Stimulated activated CD8-positive, alpha-beta memory T cell treated with anti-CD3 and anti-CD28 coated beads, Interleukin-12 subunit alpha, Interleukin-12 subunit beta, amount 100 ng/mL, for 1 hour (primary cell): Measurements from ENCODE around the gene KRTAP10-11.
"Not testable (repeated sequence)": the region's sequence is repeated elsewhere in the genome, so short reads cannot be mapped to it uniquely, and the experiment has no call there.

Experiments
- DNase-seq: peaks from one replicate; pipeline ENCODE4 v3.0.0-alpha.2; 2020; ENCODE audit warnings: low read depth

Gene KRTAP10-11

GRCh38 chr21:44639331-44639655 is 6.9 kb upstream of the KRTAP10-11 start:
- no peak for DNase-seq

DNA sequence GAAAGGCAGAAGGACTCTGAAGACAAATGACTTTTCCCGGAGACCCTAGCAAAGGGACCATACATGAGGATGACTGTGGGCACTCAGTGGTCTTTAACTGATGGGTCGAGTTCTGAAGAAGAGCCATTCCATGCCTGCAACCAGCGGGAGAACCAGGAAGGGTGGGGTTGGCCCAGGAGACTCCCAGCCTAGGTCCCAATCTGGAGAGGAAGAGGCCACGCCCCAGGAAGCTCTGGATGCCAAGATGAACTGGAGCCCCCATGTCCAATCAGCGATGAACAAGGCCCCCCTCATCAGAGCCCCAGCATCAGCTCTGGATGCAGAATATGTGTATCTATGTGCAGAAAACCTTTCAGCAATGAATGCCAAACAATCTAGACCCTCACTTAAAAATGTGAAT is 5.5 kb upstream of the KRTAP10-11 start:
- DNase-seq, result no peak

DNA sequence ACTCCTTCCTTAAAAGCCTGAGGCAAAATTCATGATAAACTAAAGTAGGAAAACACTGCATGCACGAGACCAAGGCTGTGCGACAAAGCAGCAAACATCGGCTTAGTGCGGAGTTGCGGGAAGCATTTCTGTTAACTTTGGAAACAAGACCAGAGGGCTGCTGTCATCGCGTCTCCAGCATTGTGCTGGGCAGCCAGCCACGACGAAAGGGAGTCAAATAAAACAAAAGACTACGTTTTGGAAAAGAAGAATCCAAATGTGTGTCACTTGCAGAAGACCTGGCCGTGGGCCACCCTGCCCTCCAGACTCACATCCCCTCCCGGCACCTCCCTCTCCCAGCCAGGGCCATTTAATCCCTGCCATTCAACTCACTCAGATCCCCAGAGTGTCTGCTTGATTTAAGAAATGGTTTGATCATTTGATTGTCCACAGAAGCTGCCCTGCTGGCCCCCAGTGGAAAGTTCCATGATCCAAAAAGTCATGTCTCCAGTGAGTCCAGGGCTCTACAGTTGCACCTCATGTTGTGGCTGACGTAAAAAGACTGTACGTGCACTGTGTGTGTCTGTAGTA is 2.4 kb upstream of the KRTAP10-11 start:
- DNase-seq, result no peak

DNA sequence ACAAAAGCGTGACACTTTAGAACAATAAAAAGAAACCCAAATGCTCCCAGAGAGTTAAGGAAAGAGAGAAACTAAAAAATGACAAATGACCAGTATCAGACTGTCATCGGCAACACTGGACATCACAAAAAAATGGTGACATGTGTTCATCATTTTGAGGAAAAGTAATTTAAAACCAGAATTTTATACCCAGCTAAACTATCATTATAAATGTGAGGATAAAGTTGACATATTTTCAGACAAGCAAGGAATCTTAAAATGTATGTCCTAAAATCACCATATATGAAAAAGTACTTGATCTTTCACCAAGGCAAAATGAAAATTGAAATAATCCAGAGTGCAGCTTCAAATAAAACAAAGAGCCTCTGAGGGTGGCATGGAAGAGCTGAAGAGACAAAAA is 1.3 kb upstream of the KRTAP10-11 start:
- DNase-seq, result no peak

DNA sequence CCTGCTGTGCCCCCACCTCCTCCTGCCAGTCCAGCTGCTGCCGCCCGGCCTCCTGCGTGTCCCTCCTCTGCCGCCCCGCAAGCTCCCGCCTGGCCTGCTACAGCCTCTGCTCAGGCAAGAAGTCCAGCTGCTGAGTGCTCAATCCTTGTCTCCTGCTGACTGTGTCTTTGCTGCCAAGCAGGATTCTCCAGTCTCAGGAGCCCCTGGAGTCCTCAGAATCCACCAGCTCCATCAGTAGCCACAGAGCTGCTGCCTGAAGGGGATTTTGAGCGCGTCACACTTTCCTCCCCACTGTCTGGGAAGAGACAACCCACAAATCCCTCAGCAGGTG is 973 bp downstream of the KRTAP10-11 start:
- DNase-seq, result no peak

GRCh38 chr21:44648557-44649311 is 2.5 kb downstream of the KRTAP10-11 start:
- no peak for DNase-seq

DNA sequence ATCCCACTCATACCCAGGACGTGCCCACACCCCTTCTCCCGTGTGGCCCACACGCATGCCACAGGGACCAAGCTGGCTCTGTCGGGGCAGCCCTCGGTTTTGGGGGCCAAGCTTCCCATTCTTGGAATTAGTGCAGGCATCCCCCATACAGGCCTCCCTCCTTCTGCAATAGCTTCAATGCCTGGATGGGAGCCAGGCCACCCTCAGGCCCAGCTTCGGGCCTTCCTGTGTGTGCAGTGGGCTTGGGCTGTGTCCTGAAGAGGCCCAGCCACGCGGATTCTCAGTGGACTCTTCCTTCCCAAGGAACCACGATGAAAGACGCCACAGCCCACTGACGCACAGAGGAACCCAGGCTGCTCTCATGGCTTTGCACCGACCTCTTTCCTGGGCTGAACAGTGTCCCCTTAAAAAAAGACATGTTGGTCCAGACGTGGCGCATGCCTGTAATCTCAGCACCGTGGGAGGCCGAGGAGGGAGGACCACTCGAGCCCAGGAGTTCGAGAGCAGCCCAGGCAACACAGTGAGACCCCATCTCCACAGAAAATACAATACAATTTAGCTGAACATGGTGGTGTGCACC is 3.4 kb downstream of the KRTAP10-11 start:
- DNase-seq, result no peak

GRCh38 chr21:44650265-44650972 is 4.2 kb downstream of the KRTAP10-11 start:
- DNase-seq, result no peak

DNA sequence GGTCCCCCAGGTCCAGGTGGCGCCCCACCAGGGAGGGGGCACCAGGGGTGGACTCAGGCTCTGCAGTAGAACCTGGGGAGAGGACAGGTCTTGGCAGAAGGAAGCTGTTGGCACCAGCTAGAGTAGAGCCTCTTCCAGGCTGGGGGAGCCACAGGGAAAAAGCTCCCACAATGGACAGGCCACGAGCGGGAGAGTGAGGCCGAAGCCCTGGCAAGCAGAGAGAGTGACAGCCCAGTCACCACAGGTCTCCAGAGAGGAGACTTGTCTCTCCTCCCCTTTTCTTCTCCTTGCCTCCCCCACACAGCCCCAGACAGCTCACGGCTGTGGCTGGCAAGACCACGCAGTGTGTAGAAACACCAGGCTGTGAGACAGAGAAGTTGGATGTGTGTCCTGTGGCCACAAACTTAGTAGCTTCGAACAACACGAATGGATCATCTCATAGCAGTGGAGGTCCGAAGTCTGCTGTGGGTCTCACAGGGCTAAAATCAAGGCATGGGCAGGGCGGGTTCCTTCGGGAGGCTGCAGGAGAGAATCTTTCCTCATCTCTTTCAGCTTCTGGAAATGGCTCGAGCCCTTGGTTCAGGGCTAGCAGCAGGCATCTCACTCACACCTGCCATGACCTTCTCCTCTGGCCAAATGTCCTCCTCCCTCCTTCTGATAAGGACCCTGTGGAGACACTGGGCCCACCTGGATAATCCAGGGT is 4.9 kb downstream of the KRTAP10-11 start:
- DNase-seq, result no peak

- no peak for DNase-seq
Measured at GRCh38 chr21:44653123-44653522, 6.9 kb downstream of the KRTAP10-11 start.

DNA sequence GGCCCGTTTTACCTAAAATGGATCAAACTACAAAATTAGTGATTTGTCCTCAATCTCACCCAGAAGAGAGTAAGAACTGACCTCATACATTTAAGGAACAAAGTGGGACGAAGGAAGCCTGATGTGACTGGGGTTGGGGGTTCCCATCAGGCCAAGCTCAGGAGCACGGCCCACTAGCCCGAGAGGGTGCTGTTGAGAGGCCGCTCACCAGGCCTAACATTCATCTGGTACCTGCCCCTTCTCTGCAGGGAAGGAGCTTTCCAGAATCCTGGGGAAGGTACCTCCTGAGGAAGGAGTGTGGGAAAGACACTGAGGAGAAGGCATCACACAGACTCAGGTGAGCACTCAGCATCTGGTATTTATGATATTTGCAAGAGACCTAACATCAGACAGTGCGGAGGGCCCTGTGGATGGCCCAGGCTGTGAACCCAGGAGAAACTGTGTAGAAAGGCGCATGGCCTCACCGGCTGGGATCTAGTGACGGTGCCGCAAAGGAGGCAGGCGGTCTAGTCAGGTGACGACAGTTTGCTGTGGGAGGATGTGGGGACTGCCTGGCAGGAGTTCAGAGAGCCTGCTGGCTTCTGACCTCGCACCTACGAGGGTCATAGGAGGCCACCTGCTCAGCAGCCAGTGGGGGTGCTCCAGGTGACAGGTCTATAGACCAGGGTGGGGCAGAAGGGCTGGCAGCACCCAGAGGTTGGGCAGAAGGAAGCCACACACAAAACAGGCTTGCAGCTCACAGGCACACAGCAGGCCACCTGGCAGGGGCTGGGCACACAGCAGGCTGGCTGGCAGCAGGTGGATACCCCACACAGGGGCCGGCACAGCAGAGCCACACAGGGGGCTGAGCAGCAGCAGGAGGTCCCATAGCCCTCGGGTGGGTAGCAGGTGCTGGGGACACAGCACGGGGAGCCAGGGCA is 7.7 kb downstream of the KRTAP10-11 start:
- peak; percentile 27 for DNase-seq

- DNase-seq, result no peak
Measured at GRCh38 chr21:44654576-44655175, 8.5 kb downstream of the KRTAP10-11 start, which contains the start of gene KRTAP12-4. KRTAP12-4 (minus strand) TSS chr21:44654659; CDS start chr21:44654614, 45 bp downstream.

GRCh38 chr21:44656868-44657267 is 10.7 kb downstream of the KRTAP10-11 start:
- DNase-seq, result no peak

- DNase-seq, result no peak
Measured at GRCh38 chr21:44657635-44658540, 11.7 kb downstream of the KRTAP10-11 start, which contains the start of gene KRTAP12-3. KRTAP12-3 (plus strand) TSS chr21:44657932; CDS start chr21:44657980, 48 bp downstream.

DNA sequence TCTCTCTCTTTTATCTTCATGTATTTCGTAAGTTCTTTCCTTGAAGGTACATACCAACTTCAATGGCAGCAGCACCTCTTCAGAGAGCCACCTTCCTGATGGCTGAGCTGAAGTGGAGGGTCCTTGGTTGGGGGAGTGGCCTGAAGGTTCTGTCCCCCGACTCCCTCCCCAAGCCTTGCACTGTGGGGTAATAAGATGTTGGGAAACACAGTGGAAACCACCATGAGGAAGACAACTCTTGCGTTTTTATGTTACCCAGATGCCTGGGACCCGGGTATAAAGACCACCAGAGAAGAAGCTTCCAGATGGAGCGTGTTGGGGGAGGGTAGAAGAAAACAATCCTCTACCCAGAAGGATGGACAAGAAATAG is 12.3 kb downstream of the KRTAP10-11 start:
- no peak for DNase-seq

GRCh38 chr21:44658913-44659595 is 12.8 kb downstream of the KRTAP10-11 start:
- no peak for DNase-seq

GRCh38 chr21:44661567-44661966 is 15.4 kb downstream of the KRTAP10-11 start:
- DNase-seq, result not testable (repeated sequence)

GRCh38 chr21:44664691-44665090 is 18.5 kb downstream of the KRTAP10-11 start:
- DNase-seq, result no peak
